H1 (cell line): ENCODE data around the gene NSUN4. TPM values are rescaled to one million over a fixed set of nuclear protein-coding genes. Genes with fewer than 3 reads are reported as not detected.

Source experiments
- CBX5 ChIP-seq: fragments of 300-800, 300-1000 bp; sonication (generic); IDR thresholded peaks from 2 replicates; pipeline ENCODE4 v1.7.1; 2016; ENCODE audit warnings: antibody characterized with exemption, low read length, low read depth
- GTF2F1 ChIP-seq: IDR thresholded peaks from 2 replicates; pipeline ENCODE4 v1.6.1; 2012; ENCODE audit warnings: low read depth, low read length, improper control_type of control experiment, borderline replicate concordance
- HDAC2 ChIP-seq, 2 experiments: fragments of 300-600 bp in 1 of 2; sonication (generic) in 1 of 2; IDR thresholded peaks; 2 replicates each; pipeline ENCODE4 v1.6.1; 2011 to 2012; ENCODE audit warnings: low read depth in 2 of 2, low read length in 2 of 2, mild to moderate bottlenecking in 2 of 2, moderate library complexity in 2 of 2, borderline replicate concordance in 1 of 2, inconsistent platforms in 1 of 2
- KDM4A ChIP-seq: IDR thresholded peaks from one replicate; pipeline ENCODE4 v1.7.1; 2012; ENCODE audit warnings: low read depth, mild to moderate bottlenecking, moderate library complexity, low read length, inconsistent platforms; ENCODE audit not compliant: severe bottlenecking
- POLR2A ChIP-seq, 2 experiments: IDR thresholded peaks; 1 replicate in 1 of 2; 2 replicates in 1 of 2; pipeline ENCODE4 v1.6.1; 2011; ENCODE audit warnings: low read depth in 2 of 2, low read length in 2 of 2, mild to moderate bottlenecking in 2 of 2; ENCODE audit errors: control extremely low read depth in 1 of 2
- SIN3A ChIP-seq, 2 experiments: IDR thresholded peaks in 1 of 2; conservative IDR thresholded peaks in 1 of 2; 2 replicates each; pipeline ENCODE4 v1.6.1; 2011 to 2012; ENCODE audit warnings: low read length in 2 of 2, improper control_type of control experiment in 1 of 2, low read depth in 1 of 2, mild to moderate bottlenecking in 1 of 2
- SP1 ChIP-seq: IDR thresholded peaks from 2 replicates; pipeline ENCODE4 v1.6.1; 2011; ENCODE audit warnings: low read depth, low read length
- TAF1 ChIP-seq: IDR thresholded peaks from 2 replicates; pipeline ENCODE4 v1.6.1; 2011; ENCODE audit warnings: mild to moderate bottlenecking, low read depth, low read length
- polyA plus RNA-seq, 7 experiments: library from polyadenylated mRNA; depleted of rRNA in 3 of 7; stranded (reverse) in 5 of 7; unstranded in 2 of 7; fragments of >200 nt in 5 of 7; fragments of 200-250 nt in 2 of 7; gene quantifications; 1 replicate in 5 of 7; 2 replicates in 1 of 7; 4 replicates in 1 of 7; pipeline versions ENCODE4 v1.2.1 to v1.2.3, GENCODE V29; 2011 to 2013; ENCODE audit warnings: missing spikeins in 2 of 7, mixed read lengths in 2 of 7
- total RNA-seq: library from RNA; stranded (reverse); fragmentation: NEBNext Ultra II Directional; extraction: Animal tissue kit (Norgen Biotek cat#: 25700); gene quantifications from 2 replicates; pipeline ENCODE4 v1.2.1, GENCODE V29; 2021

Gene NSUN4
- total and polyA plus RNA-seq, 2 of the 8 experiments (the other 6 are each of a cell fraction or from before 2014, with no cell fraction given): 9.7 to 15.7 TPM

DNA sequence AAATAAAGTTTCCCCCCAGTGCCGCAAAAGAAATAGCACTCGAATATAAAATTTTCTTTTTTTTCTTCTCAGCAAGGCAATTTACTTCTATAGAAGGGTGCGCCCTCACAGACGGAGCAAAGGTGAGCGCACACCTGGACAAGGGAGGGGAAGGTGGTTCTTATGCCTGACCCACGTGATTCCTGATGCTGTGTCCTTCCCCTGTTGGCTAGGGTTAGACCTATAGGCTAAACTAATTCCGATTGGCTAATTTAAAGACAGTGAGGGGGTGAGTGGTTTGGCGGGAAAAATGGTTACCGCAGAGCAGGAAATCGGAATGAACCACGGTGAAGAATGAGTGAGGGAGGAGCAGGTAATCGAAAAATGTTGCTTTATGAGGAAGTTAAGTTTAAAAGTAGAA is 52.9 kb downstream of the NSUN4 start (continued):
- no peak for TF ChIP-seq KDM4A
- TF ChIP-seq SIN3A (conservative IDR thresholded peaks at IDR 0.05 in 1 of 2, IDR thresholded peaks at IDR 0.05 in 1 of 2; ENCODE audit: low read depth in 1 of 2, low read length in 2 of 2): 0 out of 4 replicates have a peak, but pooled peaks of 1 of the 2 experiments have one; percentile 43
- peak; percentile 67; the same call in 1 of the 2 replicates for TF ChIP-seq SP1
- TF ChIP-seq CBX5: no peak
- TF ChIP-seq TAF1: peak; percentile 42
- TF ChIP-seq GTF2F1: 0 out of 2 replicates have a peak, but pooled peaks have one; percentile 10
- peak in 1 of 2 experiments; percentile 46; a peak in 1 of 4 replicates for TF ChIP-seq HDAC2 (IDR thresholded peaks at IDR 0.05; ENCODE audit: borderline replicate concordance in 1 of 2, low read depth in 2 of 2, low read length in 2 of 2)
- TF ChIP-seq POLR2A (IDR thresholded peaks at IDR 0.05; ENCODE audit: control extremely low read depth in 1 of 2, low read depth in 2 of 2, low read length in 2 of 2): peak in 1 of 2 experiments; percentile 21; a peak in 1 of 3 replicates
